Smooth muscle cell (in vitro differentiated cells): ENCODE data around the gene AFAP1L2. TPM values are rescaled to one million over a fixed set of nuclear protein-coding genes. Genes with fewer than 3 reads are reported as not detected.

ENCODE experiments used
- DNase-seq: peaks from one replicate; lab custom pipeline; 2025; ENCODE audit not compliant: unreplicated experiment; lab: John Stamatoyannopoulos, UW
- H2AFZ ChIP-seq: fragments of 200-600 bp; sonication (generic); 2 replicates; pipeline ENCODE4 v1.6.0; 2016; ENCODE audit warnings: antibody characterized with exemption, low read depth, mild to moderate bottlenecking
- H3F3A ChIP-seq: fragments of 200-600 bp; sonication (generic); 2 replicates; pipeline ENCODE4 v1.6.0; 2017; ENCODE audit warnings: antibody characterized with exemption, low read depth
- H3K27ac ChIP-seq: fragments of 200-600 bp; sonication (generic); 2 replicates; pipeline ENCODE4 v1.5.1; 2016; ENCODE audit warnings: low read depth, mild to moderate bottlenecking
- H3K27me3 ChIP-seq: fragments of 200-600 bp; sonication (generic); 2 replicates; pipeline ENCODE4 v1.6.1; 2016; ENCODE audit warnings: low read depth, mild to moderate bottlenecking
- H3K36me3 ChIP-seq: fragments of 200-600 bp; sonication (generic); 2 replicates; pipeline ENCODE4 v1.5.1; 2016; ENCODE audit warnings: low read depth
- H3K4me1 ChIP-seq: fragments of 200-600 bp; sonication (generic); 2 replicates; pipeline ENCODE4 v1.5.1; 2016; ENCODE audit warnings: low read depth
- H3K4me2 ChIP-seq: fragments of 200-600 bp; sonication (generic); 2 replicates; pipeline ENCODE4 v1.6.0; 2016; ENCODE audit warnings: mild to moderate bottlenecking
- H3K4me3 ChIP-seq: fragments of 200-600 bp; sonication (generic); 2 replicates; pipeline ENCODE4 v1.5.1; 2016; ENCODE audit warnings: mild to moderate bottlenecking
- H3K79me2 ChIP-seq: fragments of 200-600 bp; sonication (generic); 2 replicates; pipeline ENCODE4 v1.6.0; 2016; ENCODE audit warnings: low read depth, mild to moderate bottlenecking
- H3K9ac ChIP-seq: fragments of 200-600 bp; sonication (generic); 2 replicates; pipeline ENCODE4 v1.6.0; 2016; ENCODE audit warnings: low read depth
- H3K9me3 ChIP-seq: fragments of 200-600 bp; sonication (generic); replicated peaks from 2 replicates; pipeline ENCODE4 v1.5.1; 2016; ENCODE audit warnings: low read depth
- H4K20me1 ChIP-seq: fragments of 200-600 bp; sonication (generic); 2 replicates; pipeline ENCODE4 v1.6.0; 2016; ENCODE audit warnings: low read depth
- WGBS: methylation state at CpG from one replicate; pipeline ENCODE4 v1.1.7; 2016; ENCODE audit warnings: low lambda C conversion rate; 5-methylcytosine and 5-hydroxymethylcytosine counted together
- polyA plus RNA-seq: library from polyadenylated mRNA; unstranded; fragments of >200 nt; fragmentation: Nextera tagmentation; extraction: Ambion mirVana; gene quantifications from 2 replicates; pipeline ENCODE4 v1.2.1, GENCODE V29; 2016
- total RNA-seq: library from RNA; depleted of rRNA; stranded (reverse); fragments of >200 nt; gene quantifications from 2 replicates; pipeline ENCODE4 v1.2.3, GENCODE V29; 2014
- TF ChIP-seq, protein P1 (sequence below): fragments of 200-600 bp; sonication (generic); IDR thresholded peaks from 2 replicates; pipeline ENCODE4 v1.5.1; 2017; ENCODE audit warnings: borderline replicate concordance, mild to moderate bottlenecking, antibody characterized with exemption; ENCODE audit not compliant: insufficient read depth, poor library complexity, severe bottlenecking

The AFAP1L2 gene
- total and polyA plus RNA-seq, 2 experiments from 2014 or later = 43.3 to 47.2 TPM

DNA sequence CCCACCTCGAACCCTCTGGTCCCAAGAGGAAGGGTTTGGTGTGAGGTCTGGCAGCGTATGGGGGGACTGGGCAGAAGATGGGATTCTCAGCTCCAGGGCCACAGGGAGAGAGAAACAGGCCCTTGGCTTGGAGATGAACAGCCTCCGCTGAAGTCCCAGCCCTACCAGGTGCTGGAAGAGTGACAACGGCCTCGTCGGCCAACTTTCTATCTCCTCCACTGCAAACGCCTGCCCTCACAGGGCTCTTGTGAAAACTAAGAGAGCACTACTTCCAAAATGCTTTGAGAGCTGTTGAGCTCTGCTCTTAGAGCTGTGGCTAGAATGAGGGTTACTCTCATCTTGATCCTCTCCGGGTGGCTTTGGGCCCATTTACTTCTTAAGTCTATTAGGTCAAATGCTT lies 63.5 kb downstream of the AFAP1L2 start:
- H3K27me3 ChIP-seq = no peaks in the 10 kb centered on the region
- H3K4me3 ChIP-seq = no peak overlapping the region
- no peaks in the 10 kb centered on the region for H3K9me3 ChIP-seq
- no peak for DNase-seq
- 99% methylated on average over 8 of the region's 8 CpGs for WGBS
- peaks cover 28% of the 10 kb centered on the region for H3K4me1 ChIP-seq
- H3K4me2 ChIP-seq = no peak overlapping the region
- no peak overlapping the region for H2AFZ ChIP-seq
- H3K79me2 ChIP-seq = peaks cover 39% of the 10 kb centered on the region
- H4K20me1 ChIP-seq = peaks cover 41% of the 10 kb centered on the region
- H3K36me3 ChIP-seq = no peaks in the 10 kb centered on the region
- TF ChIP-seq, protein P1, sequence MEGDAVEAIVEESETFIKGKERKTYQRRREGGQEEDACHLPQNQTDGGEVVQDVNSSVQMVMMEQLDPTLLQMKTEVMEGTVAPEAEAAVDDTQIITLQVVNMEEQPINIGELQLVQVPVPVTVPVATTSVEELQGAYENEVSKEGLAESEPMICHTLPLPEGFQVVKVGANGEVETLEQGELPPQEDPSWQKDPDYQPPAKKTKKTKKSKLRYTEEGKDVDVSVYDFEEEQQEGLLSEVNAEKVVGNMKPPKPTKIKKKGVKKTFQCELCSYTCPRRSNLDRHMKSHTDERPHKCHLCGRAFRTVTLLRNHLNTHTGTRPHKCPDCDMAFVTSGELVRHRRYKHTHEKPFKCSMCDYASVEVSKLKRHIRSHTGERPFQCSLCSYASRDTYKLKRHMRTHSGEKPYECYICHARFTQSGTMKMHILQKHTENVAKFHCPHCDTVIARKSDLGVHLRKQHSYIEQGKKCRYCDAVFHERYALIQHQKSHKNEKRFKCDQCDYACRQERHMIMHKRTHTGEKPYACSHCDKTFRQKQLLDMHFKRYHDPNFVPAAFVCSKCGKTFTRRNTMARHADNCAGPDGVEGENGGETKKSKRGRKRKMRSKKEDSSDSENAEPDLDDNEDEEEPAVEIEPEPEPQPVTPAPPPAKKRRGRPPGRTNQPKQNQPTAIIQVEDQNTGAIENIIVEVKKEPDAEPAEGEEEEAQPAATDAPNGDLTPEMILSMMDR = no peak
- peaks cover 2% of the 10 kb centered on the region for H3F3A ChIP-seq
- H3K9ac ChIP-seq = no peak overlapping the region
- H3K27ac ChIP-seq = no peak overlapping the region

DNA sequence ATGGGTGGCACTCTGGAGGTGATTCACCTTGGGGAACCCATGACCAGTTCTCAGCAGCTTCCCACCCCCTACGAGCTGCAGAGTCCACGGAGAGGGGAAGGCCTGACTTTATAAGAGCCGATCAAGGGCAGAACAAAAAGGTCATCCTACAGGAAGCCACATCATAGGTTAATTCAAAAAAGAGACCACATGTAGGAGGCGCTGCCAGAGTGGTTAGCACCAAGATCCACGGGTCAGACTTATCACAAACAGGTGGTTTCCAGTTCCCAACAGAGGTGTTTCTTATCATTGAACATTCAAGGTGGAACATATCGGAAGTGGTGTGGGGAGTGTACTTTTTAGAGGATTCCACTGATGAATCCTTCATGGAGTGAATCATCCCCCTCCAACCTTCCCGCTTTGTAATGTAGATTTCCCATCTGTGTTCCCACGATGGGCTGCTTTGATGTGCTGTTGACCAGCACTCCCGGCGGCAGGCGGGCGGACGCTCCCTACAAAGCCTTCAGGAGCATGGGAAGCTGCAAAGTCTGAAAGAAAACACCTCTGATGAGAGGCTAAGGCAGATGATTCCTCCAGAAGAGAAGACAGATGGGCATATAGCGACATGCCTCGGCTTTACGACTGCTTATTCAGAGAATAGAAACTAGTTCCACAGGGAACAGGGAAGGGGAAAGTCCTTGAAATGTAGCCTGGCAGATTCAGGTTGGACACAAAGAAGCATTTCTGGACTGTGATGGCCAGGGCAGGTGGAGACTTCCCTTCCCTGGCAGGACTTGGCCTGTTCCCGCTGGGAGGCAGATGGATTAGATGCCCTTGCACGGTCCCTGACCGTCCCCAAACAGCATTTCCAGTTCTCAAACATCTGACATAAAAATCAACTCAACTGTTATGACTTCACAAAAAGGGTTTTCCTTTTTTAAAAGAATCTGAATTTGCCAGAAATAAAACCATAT lies 66.5 kb downstream of the AFAP1L2 start:
- WGBS = 46% methylated on average over 19 of the region's 19 CpGs
- no peak overlapping the region for H3K9ac ChIP-seq

DNA sequence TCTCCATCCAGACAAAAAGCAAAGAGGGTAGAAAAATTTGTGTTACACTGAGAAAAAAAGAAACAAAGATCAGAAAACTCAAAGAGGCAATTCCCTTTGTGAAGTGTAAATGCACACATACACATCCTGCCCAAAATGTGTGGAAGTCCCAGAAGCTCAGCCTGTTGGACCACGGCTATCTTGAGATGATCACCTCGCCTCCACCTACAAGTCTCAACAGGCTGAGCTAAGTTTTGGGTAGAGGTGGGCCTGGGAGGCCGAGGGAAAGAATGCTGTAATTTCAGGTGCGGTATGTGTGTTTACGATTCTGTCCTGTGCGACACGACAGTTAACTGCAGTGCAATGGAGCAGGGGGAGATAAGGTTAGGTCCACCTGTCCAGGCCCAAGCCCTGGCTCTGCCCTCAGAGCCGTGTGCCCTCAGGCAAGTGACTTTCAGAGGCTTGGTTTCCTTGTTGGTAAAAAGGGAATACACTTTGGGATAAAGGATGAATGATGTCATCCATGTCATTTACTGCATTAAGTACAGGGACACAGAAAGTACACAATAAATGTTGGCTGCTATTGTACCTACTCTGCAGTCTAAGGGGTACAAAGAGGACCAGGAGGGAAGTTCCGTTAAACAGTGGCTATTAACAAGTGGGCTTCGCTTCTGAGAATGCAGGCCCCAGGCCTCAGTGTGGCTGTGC lies 67.3 kb downstream of the AFAP1L2 start:
- Histone ChIP-seq H2AFZ (no peak overlapping the region), H3K9me3 (no peaks in the 10 kb centered on the region), H4K20me1 (peaks cover 40% of the 10 kb centered on the region), H3F3A (peaks cover 21% of the 10 kb centered on the region), H3K27me3 (no peaks in the 10 kb centered on the region), H3K4me1 (peaks cover 23% of the 10 kb centered on the region), H3K27ac (peak overlapping the region; percentile 69), H3K36me3 (no peaks in the 10 kb centered on the region), H3K4me3 (no peak overlapping the region), H3K9ac (no peak overlapping the region), H3K79me2 (peaks cover 11% of the 10 kb centered on the region), H3K4me2 (no peak overlapping the region)
- DNase-seq = no peak
- whole genome bisulfite sequencing = 74% methylated on average over 10 of the region's 10 CpGs
- TF ChIP-seq, protein P1 = no peak

More for the DNA sequence above, 66.5 kb downstream of the AFAP1L2 start:
- H3F3A ChIP-seq = peaks cover 17% of the 10 kb centered on the region
- DNase-seq = no peak
- peaks cover 18% of the 10 kb centered on the region for H3K79me2 ChIP-seq
- peak overlapping the region; percentile 8 for H3K4me2 ChIP-seq
- peaks cover 45% of the 10 kb centered on the region for H4K20me1 ChIP-seq
- TF ChIP-seq, protein P1 = no peak
- peak overlapping the region; percentile 69 for H3K27ac ChIP-seq
- H3K4me3 ChIP-seq = no peak overlapping the region
- H3K27me3 ChIP-seq = no peaks in the 10 kb centered on the region
- no peaks in the 10 kb centered on the region for H3K36me3 ChIP-seq
- H3K9me3 ChIP-seq = no peaks in the 10 kb centered on the region
- no peak overlapping the region for H2AFZ ChIP-seq
- H3K4me1 ChIP-seq = peaks cover 19% of the 10 kb centered on the region
